Measurements from ENCODE around the gene GDI1.

DNA sequence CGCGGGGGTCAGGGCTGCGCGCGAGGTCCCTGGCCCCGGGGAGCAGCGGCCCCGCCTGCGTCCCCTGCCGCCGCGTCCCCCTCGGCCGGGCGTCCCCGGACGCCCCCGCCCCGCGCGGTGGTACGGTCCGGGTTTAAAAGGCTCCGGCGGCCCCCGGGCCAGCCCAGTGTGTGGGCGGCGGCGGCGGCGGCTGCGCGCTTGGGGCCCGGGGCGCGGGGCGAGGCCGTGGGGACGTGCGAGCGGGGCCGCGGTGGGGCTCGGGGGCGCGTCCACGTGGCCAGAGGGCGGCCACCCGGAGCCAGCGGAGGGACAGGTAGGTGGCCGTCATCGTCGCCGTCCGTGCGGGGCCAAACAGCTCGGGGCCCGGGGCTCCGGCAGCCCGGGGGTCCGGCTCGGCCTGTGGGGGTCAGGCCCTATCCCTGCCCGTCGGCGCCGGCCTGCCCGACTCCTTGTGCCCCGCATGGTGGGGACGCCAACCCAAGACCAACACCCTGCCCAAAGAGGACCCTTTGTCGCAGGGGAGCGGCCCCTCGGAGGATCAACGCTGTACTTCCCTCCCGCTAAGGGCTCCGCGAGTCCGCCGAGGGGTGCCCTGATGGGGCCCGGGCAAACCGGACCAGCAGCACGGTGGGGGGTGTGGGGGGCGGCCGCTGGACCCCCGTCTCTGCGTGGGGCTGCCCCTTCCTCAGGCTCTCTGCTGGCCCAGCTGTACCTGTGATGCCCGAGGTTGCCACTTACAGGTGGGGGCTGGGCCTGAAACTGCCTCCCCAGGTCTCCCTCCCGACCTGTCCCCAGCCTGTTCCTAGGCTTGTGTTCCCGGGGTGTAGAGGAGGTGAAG lies 21.4 kb downstream of the GDI1 start, which contains the start of gene PLXNA3:
- TF ChIP-seq, protein P1, sequence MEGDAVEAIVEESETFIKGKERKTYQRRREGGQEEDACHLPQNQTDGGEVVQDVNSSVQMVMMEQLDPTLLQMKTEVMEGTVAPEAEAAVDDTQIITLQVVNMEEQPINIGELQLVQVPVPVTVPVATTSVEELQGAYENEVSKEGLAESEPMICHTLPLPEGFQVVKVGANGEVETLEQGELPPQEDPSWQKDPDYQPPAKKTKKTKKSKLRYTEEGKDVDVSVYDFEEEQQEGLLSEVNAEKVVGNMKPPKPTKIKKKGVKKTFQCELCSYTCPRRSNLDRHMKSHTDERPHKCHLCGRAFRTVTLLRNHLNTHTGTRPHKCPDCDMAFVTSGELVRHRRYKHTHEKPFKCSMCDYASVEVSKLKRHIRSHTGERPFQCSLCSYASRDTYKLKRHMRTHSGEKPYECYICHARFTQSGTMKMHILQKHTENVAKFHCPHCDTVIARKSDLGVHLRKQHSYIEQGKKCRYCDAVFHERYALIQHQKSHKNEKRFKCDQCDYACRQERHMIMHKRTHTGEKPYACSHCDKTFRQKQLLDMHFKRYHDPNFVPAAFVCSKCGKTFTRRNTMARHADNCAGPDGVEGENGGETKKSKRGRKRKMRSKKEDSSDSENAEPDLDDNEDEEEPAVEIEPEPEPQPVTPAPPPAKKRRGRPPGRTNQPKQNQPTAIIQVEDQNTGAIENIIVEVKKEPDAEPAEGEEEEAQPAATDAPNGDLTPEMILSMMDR (IDR thresholded peaks at IDR 0.05): no peak
- peak; percentile 13 to 88 for TF ChIP-seq POLR2A (IDR thresholded peaks at IDR 0.05)

Data from thyroid gland (tissue), 4 donors.